ENCODE data around the gene ESRRA.

The ESRRA gene

DNA sequence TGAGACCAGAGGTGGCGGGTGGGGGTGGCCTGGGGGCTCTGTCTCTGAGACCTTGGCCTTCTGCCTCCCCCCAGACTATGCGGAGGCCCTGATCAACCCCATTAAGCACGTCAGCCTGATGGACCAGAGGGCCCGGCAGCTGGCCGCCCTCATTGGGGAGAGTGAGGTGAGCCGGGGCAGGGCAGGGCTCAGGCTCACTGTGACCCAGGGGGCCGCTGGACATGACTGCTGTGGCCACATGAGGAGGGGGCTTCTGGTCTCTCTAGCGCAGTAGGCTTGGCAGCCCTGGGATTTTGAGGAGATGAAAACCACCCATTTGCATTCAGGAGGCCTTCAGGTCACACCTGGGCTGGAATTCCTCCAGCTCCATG is 41.4 kb upstream of the ESRRA start:
- H3K36me3 ChIP-seq (ENCODE audit: control insufficient read depth in 5 of 5, insufficient read depth in 5 of 5, low read length in 5 of 5) = peaks cover 0 to 72% (median 67%) of the 10 kb centered on the region in 5 donors
- H3K9me3 ChIP-seq (ENCODE audit: control insufficient read depth in 5 of 5, low read length in 5 of 5) = no peaks in the 10 kb centered on the region
- peaks cover 9 to 23% (median 20%) of the 10 kb centered on the region in 5 donors for H3K4me1 ChIP-seq (ENCODE audit: control insufficient read depth in 5 of 5, insufficient read depth in 5 of 5, low read length in 5 of 5)
- no peak overlapping the region for H3K4me3 ChIP-seq (ENCODE audit: low read depth in 1 of 5, low read length in 5 of 5)
- no peaks in the 10 kb centered on the region for H3K27me3 ChIP-seq (ENCODE audit: control insufficient read depth in 5 of 5, insufficient read depth in 4 of 5, low read length in 5 of 5)
- no peak overlapping the region for H3K9ac ChIP-seq (ENCODE audit: low read length in 5 of 5)
- no peak overlapping the region for H3K27ac ChIP-seq (ENCODE audit: low read depth, low read length)

DNA sequence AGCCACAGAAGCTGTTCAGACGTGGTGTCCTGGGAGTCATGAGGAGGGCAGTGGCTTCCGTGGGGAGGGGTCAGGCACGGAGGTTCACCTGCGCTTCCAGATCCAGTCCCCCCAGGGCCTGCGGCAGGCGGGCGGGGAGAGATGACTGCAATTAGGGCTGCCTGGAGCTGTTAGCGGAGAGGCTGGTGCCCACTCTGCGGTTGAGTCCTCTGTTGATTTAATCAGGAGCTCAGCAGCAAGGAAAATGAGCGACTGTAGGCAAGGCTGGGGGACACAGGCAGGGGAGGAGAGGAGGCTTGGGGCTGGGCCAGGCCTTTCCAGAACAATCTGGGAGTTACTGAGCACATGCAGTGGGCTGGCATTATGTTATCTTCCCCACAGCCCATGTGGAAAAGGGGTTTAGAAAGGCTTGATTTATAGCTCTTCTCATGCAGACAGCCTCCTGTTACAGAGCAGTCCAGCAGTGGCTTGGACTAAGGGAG is 40.9 kb upstream of the ESRRA start:
- Histone ChIP-seq H3K4me1 (ENCODE audit: control insufficient read depth in 5 of 5, insufficient read depth in 5 of 5, low read length in 5 of 5) (peaks cover 10 to 28% (median 23%) of the 10 kb centered on the region in 5 donors), H3K27ac (ENCODE audit: low read depth, low read length) (no peak overlapping the region), H3K4me3 (ENCODE audit: low read depth in 1 of 5, low read length in 5 of 5) (no peak overlapping the region), H3K9me3 (ENCODE audit: control insufficient read depth in 5 of 5, low read length in 5 of 5) (no peaks in the 10 kb centered on the region), H3K36me3 (ENCODE audit: control insufficient read depth in 5 of 5, insufficient read depth in 5 of 5, low read length in 5 of 5) (peaks cover 0 to 67% (median 62%) of the 10 kb centered on the region in 5 donors), H3K9ac (ENCODE audit: low read length in 5 of 5) (no peak overlapping the region), H3K27me3 (ENCODE audit: control insufficient read depth in 5 of 5, insufficient read depth in 4 of 5, low read length in 5 of 5) (no peaks in the 10 kb centered on the region)

DNA sequence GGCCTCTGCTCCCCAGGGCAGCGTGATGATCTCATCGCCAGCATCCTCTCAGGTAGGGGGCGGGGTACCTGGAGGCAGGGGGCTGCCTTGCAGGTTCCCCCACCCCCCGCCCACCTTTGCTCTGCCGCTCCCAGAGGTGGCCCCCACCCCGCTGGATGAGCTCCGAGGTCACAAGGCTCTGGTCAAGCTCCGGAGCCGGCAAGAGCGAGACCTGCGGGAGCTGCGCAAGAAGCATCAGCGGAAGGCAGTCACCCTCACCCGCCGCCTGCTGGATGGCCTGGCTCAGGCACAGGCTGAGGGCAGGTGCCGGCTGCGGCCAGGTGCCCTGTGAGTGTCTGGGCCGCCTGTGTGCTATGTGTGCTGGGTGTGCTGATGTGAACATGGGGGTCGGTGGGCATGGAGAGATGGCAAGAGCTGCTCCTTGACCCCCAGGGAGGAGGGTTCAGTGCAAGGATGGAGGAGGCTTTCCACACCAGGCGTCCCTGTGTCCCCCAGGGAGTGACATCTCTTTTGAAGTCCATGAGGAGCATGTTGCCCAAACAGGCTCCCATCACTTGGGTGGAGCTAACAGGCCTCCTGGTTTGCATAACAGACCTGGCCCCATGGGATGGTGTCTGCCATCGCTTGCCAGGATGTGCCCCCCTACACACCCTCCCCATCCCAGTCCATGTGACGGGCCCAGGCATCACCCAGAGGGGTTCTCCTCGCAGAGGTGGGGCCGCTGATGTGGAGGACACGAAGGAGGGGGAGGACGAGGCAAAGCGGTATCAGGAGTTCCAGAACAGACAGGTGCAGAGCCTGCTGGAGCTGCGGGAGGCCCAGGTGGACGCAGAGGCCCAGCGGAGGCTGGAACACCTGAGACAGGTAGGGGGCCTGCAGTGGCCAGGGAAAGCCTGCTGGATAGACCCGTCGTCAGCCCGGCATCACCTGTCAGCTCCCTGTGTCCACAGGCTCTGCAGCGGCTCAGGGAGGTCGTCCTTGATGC is 39.9 kb upstream of the ESRRA start:
- Histone ChIP-seq H3K36me3 (ENCODE audit: control insufficient read depth in 5 of 5, insufficient read depth in 5 of 5, low read length in 5 of 5) (peaks cover 0 to 56% (median 52%) of the 10 kb centered on the region in 5 donors), H3K4me3 (ENCODE audit: low read depth in 1 of 5, low read length in 5 of 5) (no peak overlapping the region), H3K9me3 (ENCODE audit: control insufficient read depth in 5 of 5, low read length in 5 of 5) (no peaks in the 10 kb centered on the region), H3K27ac (ENCODE audit: low read depth, low read length) (no peak overlapping the region), H3K4me1 (ENCODE audit: control insufficient read depth in 5 of 5, insufficient read depth in 5 of 5, low read length in 5 of 5) (peaks cover 17 to 34% (median 26%) of the 10 kb centered on the region in 5 donors), H3K9ac (ENCODE audit: low read length in 5 of 5) (no peak overlapping the region), H3K27me3 (ENCODE audit: control insufficient read depth in 5 of 5, insufficient read depth in 4 of 5, low read length in 5 of 5) (peaks cover 0 to 5% (median 0%) of the 10 kb centered on the region in 5 donors)

DNA sequence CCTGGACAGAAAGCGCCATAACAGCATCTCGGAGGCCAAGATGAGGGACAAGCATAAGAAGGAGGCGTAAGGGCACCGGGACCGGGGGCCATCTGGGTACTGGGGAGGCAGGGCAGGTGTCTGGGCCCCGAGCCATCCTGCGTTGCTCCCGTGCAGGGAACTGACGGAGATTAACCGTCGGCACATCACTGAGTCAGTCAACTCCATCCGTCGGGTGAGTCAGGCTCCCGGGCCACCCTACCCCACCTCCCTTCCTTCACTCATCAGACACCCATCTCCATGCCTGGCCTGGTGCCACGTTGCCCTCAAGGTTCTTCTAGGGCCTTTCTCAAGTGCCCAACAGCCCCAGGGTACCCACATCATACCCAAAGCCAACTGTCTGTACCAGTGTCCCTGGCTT is 39.0 kb upstream of the ESRRA start:
- Histone ChIP-seq H3K9me3 (ENCODE audit: control insufficient read depth in 5 of 5, low read length in 5 of 5) (peaks cover 0 to 3% (median 0%) of the 10 kb centered on the region in 5 donors), H3K36me3 (ENCODE audit: control insufficient read depth in 5 of 5, insufficient read depth in 5 of 5, low read length in 5 of 5) (peaks cover 0 to 51% (median 49%) of the 10 kb centered on the region in 5 donors)

DNA sequence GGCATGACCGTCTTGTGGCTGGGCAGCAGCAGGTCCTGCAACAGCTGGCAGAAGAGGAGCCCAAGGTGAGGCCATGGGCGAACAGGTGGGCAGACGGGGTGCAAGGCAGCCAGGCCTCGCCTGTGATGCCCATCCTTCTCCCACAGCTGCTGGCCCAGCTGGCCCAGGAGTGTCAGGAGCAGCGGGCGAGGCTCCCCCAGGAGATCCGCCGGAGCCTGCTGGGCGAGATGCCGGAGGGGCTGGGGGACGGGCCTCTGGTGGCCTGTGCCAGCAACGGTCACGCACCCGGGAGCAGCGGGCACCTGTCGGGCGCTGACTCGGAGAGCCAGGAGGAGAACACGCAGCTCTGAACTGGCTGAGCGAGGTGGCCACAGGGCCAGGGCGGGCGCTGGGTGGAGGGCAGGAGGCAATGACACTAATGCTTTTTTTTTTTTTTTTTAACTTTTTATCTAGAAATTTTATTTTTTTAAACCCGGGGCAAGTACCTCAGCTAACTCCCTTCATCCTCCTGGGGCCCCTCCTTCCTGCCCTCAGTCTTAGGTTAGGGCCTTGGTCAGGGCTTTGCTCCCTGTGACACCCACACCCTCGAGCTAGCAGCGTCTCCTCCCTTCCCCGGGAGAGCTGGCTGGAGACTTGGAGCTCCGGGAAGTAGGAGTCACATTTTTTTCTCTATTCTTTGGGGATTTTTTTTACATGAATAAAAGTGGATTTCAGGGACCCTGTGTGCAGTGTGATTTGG is 37.9 kb upstream of the ESRRA start:
- H3K4me3 ChIP-seq (ENCODE audit: low read depth in 1 of 5, low read length in 5 of 5) = no peak overlapping the region
- peak overlapping the region; percentile 99 for H3K27ac ChIP-seq (ENCODE audit: low read depth, low read length)
- peak overlapping the region in 4 of 5 donors; percentile 60 to 91 (median 86) for H3K9ac ChIP-seq (ENCODE audit: low read length in 5 of 5)
- peaks cover 0 to 3% (median 0%) of the 10 kb centered on the region in 5 donors for H3K9me3 ChIP-seq (ENCODE audit: control insufficient read depth in 5 of 5, low read length in 5 of 5)
- H3K27me3 ChIP-seq (ENCODE audit: control insufficient read depth in 5 of 5, insufficient read depth in 4 of 5, low read length in 5 of 5) = peaks cover 0 to 13% (median 0%) of the 10 kb centered on the region in 5 donors
- peaks cover 26 to 47% (median 36%) of the 10 kb centered on the region in 5 donors for H3K4me1 ChIP-seq (ENCODE audit: control insufficient read depth in 5 of 5, insufficient read depth in 5 of 5, low read length in 5 of 5)
- peaks cover 0 to 41% (median 39%) of the 10 kb centered on the region in 5 donors for H3K36me3 ChIP-seq (ENCODE audit: control insufficient read depth in 5 of 5, insufficient read depth in 5 of 5, low read length in 5 of 5)

More for the DNA sequence above, 39.0 kb upstream of the ESRRA start:
- Histone ChIP-seq H3K9ac (ENCODE audit: low read length in 5 of 5) (no peak overlapping the region), H3K27ac (ENCODE audit: low read depth, low read length) (no peak overlapping the region), H3K4me3 (ENCODE audit: low read depth in 1 of 5, low read length in 5 of 5) (no peak overlapping the region), H3K27me3 (ENCODE audit: control insufficient read depth in 5 of 5, insufficient read depth in 4 of 5, low read length in 5 of 5) (peaks cover 0 to 13% (median 0%) of the 10 kb centered on the region in 5 donors), H3K4me1 (ENCODE audit: control insufficient read depth in 5 of 5, insufficient read depth in 5 of 5, low read length in 5 of 5) (peaks cover 26 to 37% (median 28%) of the 10 kb centered on the region in 5 donors)

DNA sequence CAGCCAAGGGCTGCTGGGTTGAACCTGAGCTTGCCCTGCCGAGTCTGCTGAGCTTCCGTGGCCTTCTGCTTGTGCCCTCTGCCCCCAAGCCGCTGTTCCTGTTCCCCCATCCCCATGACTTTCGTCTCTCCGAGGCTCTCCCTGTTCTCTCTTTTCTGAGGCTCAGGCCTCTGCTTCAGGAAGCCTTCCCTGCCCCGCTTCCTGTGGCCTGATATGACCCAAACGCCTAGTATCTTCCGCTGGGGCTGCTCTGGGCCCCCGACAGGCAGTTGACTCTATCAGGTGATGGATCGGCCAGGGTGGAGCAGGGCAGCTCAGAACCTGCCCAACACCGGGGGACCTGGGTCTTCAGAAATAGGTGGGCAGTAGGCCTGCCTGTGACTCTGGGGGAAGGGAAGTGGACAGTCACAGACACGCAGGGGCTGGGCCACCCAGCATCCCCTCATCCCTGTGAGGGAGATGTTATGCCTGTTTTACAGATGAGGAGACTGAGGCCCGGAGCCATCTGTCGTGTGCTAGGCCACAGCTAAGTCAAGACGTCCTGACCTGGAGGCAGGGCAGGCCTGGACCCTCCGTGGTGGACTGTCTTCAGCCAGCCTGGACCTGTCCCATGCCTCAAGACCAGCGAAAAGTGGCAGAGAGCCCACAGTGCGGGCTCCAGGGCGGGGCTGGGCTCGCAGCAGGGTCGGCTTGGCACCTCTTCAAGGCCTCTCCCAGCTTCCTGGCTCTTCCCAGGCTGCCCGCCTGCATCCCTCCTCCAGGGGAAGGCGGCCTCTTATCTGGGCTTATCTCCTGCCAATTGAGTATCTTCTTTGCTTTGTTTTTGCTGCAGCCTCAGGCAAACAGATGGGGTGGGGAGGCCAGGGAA is 37.1 kb upstream of the ESRRA start:
- Histone ChIP-seq H3K36me3 (ENCODE audit: control insufficient read depth in 5 of 5, insufficient read depth in 5 of 5, low read length in 5 of 5) (peaks cover 0 to 32% (median 30%) of the 10 kb centered on the region in 5 donors), H3K9ac (ENCODE audit: low read length in 5 of 5) (peak overlapping the region in 4 of 5 donors; percentile 81 to 91 (median 90)), H3K9me3 (ENCODE audit: control insufficient read depth in 5 of 5, low read length in 5 of 5) (peaks cover 0 to 3% (median 0%) of the 10 kb centered on the region in 5 donors), H3K4me3 (ENCODE audit: low read depth in 1 of 5, low read length in 5 of 5) (peak overlapping the region; percentile 69 to 92 (median 76)), H3K27ac (ENCODE audit: low read depth, low read length) (peak overlapping the region; percentile 99), H3K4me1 (ENCODE audit: control insufficient read depth in 5 of 5, insufficient read depth in 5 of 5, low read length in 5 of 5) (peaks cover 26 to 50% (median 36%) of the 10 kb centered on the region in 5 donors), H3K27me3 (ENCODE audit: control insufficient read depth in 5 of 5, insufficient read depth in 4 of 5, low read length in 5 of 5) (peaks cover 0 to 13% (median 0%) of the 10 kb centered on the region in 5 donors)

DNA sequence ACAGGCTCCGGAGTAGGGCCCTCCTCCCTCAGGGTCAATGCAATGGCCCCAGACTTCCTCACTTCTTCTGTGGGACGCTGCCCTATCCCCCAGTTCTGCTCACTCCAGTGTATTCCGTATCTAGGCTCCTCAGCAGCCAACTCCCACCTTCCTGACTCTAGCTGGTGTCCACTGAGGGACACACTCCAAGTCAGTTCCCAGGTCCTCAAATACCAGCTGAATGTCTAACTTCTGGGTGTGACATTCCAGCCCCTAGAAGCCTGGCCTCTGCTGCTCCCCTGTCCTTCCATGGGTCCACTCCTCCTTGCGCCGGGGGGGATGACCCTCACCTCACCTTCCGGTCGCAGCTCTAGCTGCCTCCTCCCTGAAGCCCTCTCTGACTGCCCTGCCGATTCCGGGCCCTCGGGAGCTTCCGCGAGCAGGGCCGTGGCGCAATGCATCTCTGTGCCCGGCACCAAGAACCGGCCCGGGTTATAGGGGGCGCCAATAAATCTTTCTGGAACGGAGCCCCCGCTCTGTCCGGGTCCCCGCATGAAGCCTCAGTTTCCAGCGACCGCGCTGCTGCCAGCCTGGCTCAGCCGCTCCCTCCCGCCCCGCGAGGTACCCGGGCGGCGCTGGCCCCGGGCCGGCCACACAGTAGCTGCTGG is 36.3 kb upstream of the ESRRA start:
- Histone ChIP-seq H3K4me3 (ENCODE audit: low read depth in 1 of 5, low read length in 5 of 5) (peak overlapping the region; percentile 69 to 92 (median 76)), H3K36me3 (ENCODE audit: control insufficient read depth in 5 of 5, insufficient read depth in 5 of 5, low read length in 5 of 5) (peaks cover 0 to 25% (median 23%) of the 10 kb centered on the region in 5 donors), H3K9me3 (ENCODE audit: control insufficient read depth in 5 of 5, low read length in 5 of 5) (peaks cover 0 to 3% (median 0%) of the 10 kb centered on the region in 5 donors), H3K27ac (ENCODE audit: low read depth, low read length) (peak overlapping the region; percentile 99), H3K27me3 (ENCODE audit: control insufficient read depth in 5 of 5, insufficient read depth in 4 of 5, low read length in 5 of 5) (peaks cover 0 to 13% (median 0%) of the 10 kb centered on the region in 5 donors), H3K4me1 (ENCODE audit: control insufficient read depth in 5 of 5, insufficient read depth in 5 of 5, low read length in 5 of 5) (peaks cover 26 to 50% (median 36%) of the 10 kb centered on the region in 5 donors), H3K9ac (ENCODE audit: low read length in 5 of 5) (peak overlapping the region; percentile 35 to 91 (median 89))

DNA sequence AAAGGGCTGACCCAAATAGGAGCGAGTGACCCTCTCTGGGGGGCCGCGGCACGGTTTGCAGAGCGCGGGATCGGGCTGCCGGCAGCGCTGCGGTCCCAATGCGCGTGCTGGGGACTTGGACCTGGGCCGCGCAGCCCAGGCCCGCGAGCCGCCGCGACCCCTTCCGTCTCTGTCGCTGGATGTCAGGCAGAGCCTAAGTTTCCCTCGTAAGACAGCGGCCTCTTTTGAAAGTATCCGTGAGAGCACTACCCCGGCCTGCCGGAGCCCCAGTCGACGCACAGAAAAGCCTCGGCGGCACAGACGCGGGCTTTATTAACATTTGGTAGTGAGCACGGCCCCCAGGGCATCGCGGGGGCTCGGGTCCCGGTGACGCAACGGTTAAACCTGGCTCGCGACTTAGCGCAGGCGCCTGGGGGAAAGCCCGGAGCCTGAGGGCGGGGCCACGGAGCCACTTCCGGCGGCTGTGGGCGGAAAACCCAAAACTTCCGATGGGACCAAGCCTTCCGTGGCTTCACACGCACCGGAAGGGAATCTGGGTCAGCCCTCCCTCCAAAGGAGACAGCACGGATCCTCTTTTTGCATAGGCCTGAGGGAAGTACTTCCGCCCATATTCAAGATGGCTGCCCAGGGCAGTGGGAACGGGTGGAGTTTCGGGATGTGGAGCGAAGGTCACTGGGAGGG is 35.6 kb upstream of the ESRRA start:
- peaks cover 0 to 18% (median 16%) of the 10 kb centered on the region in 5 donors for H3K36me3 ChIP-seq (ENCODE audit: control insufficient read depth in 5 of 5, insufficient read depth in 5 of 5, low read length in 5 of 5)
- H3K9me3 ChIP-seq (ENCODE audit: control insufficient read depth in 5 of 5, low read length in 5 of 5) = peaks cover 0 to 3% (median 0%) of the 10 kb centered on the region in 5 donors
- H3K4me1 ChIP-seq (ENCODE audit: control insufficient read depth in 5 of 5, insufficient read depth in 5 of 5, low read length in 5 of 5) = peaks cover 26 to 50% (median 36%) of the 10 kb centered on the region in 5 donors
- peak overlapping the region; percentile 95 to 99 (median 96) for H3K9ac ChIP-seq (ENCODE audit: low read length in 5 of 5)
- peaks cover 0 to 13% (median 0%) of the 10 kb centered on the region in 5 donors for H3K27me3 ChIP-seq (ENCODE audit: control insufficient read depth in 5 of 5, insufficient read depth in 4 of 5, low read length in 5 of 5)
- peak overlapping the region; percentile 99 for H3K27ac ChIP-seq (ENCODE audit: low read depth, low read length)
- peak overlapping the region; percentile 77 to 92 (median 89) for H3K4me3 ChIP-seq (ENCODE audit: low read depth in 1 of 5, low read length in 5 of 5)

All from subcutaneous abdominal adipose tissue (tissue), 5 donors.